AG08395 (cell line): ENCODE results near the gene JPH3.
"Not testable (repeated sequence)": the region's sequence is repeated elsewhere in the genome, so short reads cannot be mapped to it uniquely, and the experiment has no call there.

Experiments used
- DNase-seq: peaks from one replicate; pipeline ENCODE4 v3.0.0; 2012; ENCODE audit warnings: mixed read lengths, low spot score

JPH3 gene

DNA sequence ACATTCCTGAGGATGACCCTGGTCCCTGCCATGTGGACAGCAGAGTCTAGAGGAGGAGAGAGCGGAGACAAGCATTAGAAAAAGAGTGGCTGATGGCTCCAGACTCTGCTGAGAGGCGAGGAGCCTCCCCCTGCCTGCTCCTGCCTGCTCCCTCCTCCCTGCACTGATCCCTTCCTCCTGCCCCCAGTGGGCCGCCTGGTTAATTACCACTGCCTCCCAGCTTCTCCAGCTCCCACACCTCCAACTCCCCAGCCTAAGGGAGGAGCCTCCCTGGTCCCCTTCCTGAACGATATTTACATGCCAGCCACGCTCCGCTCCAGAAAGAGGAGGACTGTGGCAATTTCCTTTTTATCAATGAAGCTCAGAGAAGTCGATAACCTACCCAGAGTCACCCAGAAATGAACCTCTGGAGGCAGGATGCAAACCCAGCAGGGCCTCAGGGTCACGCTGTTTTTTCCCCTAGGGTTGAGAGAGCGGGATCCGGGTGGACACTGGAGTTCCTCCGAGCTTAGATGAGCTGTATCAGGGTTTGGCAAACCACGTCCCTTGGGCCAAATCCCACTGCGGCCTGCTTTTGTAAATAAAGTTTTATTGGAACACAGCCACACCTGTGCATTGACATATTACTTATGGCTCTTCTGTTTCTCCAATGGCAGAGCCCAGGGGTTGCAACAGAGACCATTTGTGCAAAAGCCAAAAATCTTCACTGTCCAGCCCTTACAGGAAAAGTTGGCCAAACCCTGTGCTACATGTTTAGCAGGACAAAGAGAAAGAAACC, 27.1 kb upstream of the JPH3 start:
- DNase-seq, result no peak

DNA sequence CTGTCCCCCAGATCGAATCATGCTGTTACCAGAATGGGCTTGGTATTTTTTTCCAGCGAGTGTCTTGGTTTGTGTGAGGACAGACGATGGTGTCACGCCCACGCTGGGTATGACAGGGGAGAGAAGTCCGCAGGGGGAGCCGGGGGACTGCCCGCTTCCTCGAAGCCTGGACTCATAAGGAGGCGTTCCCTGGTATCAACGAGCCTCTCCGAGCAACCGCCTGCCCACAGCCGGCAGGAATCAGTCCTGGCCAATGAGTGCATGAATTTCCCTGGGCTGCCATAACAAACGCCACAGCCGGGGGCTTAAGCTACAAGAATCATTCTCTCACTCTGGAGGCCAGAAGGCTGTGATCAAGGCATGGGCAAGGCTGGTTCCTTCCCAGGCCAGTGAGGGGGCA, 26.1 kb upstream of the JPH3 start:
- DNase-seq, result no peak

- DNase-seq, result not testable (repeated sequence)
These were observed 24.0 kb upstream of the JPH3 start for GRCh38 chr16:87578142-87578930.

GRCh38 chr16:87579691-87580090, 22.6 kb upstream of the JPH3 start:
- no peak for DNase-seq

DNA sequence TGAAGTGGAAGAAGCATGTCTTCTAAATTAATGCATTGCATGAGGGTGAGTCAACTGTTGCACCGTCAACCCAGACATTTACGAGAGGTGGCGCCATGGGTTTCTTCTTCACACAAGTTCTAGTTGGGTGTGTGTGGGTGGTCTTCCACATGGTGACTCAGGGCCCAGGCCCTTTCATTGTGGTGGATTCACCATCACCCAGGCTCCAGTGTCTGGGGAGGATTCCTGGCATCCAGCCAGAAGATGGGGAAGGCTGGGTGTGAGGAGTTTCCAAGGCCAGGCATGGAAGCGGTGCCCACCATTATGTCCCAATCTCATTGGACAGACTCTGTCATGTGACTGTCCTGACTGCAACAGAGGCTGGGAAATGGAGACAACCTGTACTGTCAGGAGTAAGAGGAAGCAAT, 21.4 kb upstream of the JPH3 start:
- DNase-seq, result no peak

- DNase-seq, result peak; percentile 98
These were observed 20.5 kb upstream of the JPH3 start for GRCh38 chr16:87581857-87582215.

- peak; percentile 81 for DNase-seq
These were observed 19.9 kb upstream of the JPH3 start for GRCh38 chr16:87582216-87582965.

DNA sequence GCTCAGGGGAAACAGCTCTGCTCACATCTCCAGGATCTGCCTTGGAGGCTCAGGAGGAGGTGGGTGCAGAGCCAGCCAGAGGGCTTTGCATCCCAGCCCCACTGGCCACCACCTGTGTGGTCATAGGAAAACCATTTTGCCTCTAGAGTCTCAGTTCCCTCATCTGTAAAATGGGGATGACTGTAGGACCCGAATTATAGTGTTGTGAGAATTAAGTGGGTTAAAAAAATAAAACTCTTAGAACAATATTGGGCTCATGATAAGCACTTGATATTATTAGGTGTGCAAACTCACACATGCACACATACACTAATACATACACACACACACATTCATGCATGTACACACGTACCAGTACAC, 19.4 kb upstream of the JPH3 start:
- no peak for DNase-seq

DNA sequence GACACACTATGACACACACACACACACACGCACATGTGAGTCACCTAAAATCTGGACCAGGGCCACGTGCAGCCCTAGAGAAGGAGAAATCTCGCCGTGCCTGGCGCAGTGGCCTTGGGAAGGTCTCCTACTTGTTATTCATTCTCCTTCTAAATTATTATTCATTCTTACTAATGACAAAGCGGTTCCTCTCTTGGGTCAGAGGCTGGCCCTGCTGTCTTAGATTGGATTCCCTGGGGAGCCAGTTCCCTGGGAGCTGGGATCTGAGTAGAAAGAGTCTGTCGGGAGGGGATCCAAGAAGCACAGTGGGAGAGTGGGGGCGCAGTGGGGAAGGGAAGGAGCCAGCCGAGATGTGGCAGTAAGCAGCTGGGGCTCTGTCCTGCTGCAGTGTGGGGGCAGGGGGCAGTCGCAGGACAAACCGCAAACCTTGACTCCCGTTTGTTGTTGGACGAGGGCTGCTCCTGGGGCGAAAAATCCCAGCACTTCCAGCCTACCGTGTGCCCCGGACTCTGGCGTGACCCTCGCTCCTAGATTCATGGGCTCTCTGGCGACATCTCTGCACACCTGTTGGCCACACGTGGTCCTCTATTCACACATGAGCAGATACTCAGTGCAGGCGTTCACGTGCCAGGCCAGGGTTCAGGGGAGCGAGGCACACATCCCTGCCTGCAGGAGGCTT, 18.7 kb upstream of the JPH3 start:
- DNase-seq, result no peak

DNA sequence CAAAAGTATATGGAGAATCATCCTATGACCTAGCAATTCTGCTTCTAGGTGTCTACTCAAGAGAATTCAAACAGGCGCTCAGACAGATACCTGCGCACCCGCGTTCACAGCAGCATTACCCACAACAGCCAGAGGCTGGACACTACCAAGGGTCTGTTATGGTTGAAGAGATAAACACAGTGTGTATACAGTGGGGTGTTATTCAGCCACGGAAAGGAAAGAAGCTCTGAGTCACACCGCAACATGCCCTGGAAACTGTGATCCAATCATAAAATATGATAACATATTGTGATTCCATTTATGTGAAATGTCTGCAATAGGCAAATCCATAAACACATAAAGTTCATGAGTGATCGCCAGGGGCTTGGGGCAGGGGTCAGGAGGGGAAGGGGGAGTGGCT, 18.0 kb upstream of the JPH3 start:
- DNase-seq, result no peak

- no peak for DNase-seq
These were observed 17.3 kb upstream of the JPH3 start for GRCh38 chr16:87584975-87585374.

- DNase-seq, result no peak
These were observed 16.7 kb upstream of the JPH3 start for GRCh38 chr16:87585442-87586200.

DNA sequence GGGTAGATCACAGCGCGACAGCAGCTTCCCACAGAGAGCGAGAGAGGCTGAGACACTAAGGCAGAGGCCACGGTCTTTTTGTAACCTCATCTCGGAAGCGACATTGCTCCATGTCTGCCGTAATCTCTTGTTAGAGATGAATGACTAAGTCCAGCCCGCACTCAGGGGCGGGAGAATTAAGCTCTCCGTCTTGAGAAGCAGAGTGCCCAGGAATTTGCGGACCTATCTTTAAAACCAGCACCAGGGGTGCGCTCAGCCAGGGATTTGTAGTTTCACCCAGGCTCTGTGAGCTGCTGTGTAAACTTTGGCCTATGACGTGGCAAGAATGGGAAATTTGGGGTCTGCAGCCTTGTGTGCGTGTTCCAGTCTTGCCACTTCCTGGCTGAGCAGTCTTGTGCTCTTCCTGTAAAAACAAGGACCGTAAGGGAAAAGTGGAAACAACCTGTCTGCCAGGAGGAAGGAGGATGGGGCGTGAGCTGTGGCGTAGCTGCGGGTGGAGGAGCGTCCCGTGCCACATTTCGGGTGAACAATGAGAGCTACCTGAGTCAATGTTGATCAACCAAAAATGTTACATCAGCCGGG, 16.0 kb upstream of the JPH3 start:
- no peak for DNase-seq

DNA sequence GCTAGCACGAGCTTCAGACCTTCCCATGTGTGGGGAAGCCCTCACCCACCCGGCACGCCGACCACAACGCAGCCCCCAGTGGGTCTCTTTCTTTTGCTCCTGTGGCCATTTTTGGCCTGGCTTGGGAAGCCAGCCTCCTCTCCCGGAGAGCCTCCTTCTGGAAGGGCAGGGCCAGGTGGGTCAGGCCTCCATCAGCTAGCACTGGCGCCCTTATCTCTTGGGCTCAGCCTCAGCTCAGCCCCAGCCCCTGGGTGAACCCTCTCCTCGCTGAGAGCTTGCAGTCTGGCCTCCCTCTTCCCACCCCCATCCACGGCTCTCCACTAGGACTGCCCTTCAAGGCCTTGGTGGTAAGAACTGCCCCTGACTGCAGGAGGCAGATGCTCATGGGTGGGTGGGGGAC, 14.7 kb upstream of the JPH3 start:
- DNase-seq, result no peak

DNA sequence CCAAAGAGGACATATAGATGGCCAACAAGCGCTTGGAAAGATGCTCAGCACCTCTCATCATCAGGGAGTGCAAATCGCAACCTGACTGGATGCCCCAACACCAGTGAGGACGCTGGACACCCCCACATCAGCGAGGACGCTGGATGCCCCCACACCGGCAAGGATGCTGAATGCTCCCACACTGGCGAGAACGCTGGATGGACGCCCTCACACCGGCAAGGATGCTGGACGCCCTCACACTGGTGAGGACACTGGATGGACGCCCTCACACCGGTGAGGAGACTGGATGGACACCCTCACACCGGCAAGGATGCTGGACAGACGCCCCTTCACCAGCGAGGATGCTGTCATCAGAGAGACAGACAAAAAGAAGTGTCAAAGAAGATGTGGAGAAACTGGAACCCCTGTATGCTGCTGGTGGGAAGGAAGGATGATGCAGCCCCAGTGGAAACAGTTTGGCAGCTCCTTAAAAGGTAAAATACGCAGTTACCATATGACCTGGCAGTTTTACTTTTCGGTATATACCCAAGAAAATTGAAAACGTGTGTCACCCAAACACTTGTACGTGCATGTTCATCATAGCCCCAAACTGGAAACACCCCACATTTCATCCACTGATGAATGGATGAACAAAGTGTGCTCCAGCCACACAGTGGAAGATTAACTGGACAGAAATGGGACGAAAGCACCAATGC, 10.1 kb upstream of the JPH3 start:
- DNase-seq, result no peak

- no peak for DNase-seq
These were observed 8.5 kb upstream of the JPH3 start for GRCh38 chr16:87593710-87594258.

DNA sequence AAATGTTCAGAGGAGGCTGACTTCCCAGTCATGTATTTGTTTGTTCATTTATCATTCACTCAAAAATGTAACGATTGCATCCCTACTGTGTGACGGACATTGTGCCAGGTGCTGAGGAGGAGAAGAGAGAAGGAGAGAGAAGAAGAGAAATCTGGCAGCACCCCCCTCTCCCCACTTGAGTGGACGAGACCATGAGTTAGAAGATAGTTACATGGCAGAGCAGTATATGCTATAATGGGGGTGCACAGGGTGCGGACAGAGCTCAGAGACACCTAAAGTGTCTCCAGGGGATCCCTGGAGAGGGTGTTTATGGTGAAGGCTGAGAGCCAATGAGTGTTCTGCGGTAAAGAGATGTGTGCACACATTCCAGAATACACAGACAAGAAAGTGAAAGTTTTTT, 6.6 kb upstream of the JPH3 start:
- DNase-seq, result no peak

GRCh38 chr16:87597324-87597830, 4.9 kb upstream of the JPH3 start:
- DNase-seq, result no peak

DNA sequence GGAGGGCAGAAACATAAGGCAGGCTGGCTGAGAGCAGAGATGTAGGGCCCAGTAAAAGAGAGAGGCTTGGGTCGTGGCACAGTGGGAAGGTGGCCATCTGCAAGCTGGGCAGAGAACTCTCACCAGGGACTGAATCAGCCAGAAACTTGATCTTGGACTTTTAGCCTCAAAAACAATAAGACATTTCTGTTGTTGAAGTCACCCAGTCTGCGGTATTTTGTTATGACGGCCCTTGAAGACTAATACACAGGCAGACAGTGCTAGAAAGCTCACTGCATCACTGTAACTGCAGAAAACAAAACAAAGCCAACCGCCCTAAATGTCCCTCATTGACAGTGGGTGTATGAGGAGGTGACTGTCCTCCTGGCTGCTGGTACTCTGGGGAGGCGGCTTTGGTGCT, 3.9 kb upstream of the JPH3 start:
- DNase-seq, result no peak

GRCh38 chr16:87600246-87600645, 2.1 kb upstream of the JPH3 start:
- DNase-seq, result no peak
